Gastrocnemius medialis (tissue), 4 donors: ENCODE data around the gene TMEM61.

Experiments
- POLR2A ChIP-seq, 2 donors: fragments of 450-650 bp; IDR thresholded peaks; one replicate each; pipeline ENCODE4 v1.6.1; 2017; ENCODE audit warnings: antibody characterized with exemption in 2 of 2, mild to moderate bottlenecking in 2 of 2, moderate library complexity in 2 of 2
- TF ChIP-seq, protein P1 (sequence below), 5 experiments: fragments of 450-650 bp in 3 of 5; fragments of 200-600 bp in 2 of 5; sonication (generic) in 2 of 5; IDR thresholded peaks in 4 of 5; conservative IDR thresholded peaks in 1 of 5; 1 replicate in 4 of 5; 2 replicates in 1 of 5; pipeline ENCODE4 v1.5.1; 2016 to 2019; ENCODE audit warnings: antibody characterized with exemption in 5 of 5, mild to moderate bottlenecking in 3 of 5, moderate library complexity in 3 of 5

DNA sequence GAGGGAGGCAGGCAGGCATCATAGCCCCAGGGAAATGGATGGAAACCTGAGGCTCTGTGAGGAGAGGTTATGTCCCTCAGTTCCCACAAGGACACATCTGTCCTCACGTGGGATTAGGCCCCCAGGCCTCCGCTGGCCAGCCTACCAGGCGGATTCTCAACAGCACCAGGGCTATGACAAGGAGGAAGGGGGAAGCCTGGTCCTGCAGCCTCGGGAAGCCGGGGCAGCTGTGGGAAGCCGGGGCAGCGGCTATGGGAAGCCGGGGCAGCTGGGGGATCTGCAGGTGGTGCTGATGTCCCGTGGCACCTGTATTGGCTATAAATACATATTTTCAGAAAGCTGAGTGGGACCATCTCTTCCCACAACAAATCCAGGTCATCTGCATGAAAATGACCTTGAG, 38.0 kb downstream of the TMEM61 start:
- no peak for TF ChIP-seq POLR2A (IDR thresholded peaks at IDR 0.05)
- TF ChIP-seq, protein P1, sequence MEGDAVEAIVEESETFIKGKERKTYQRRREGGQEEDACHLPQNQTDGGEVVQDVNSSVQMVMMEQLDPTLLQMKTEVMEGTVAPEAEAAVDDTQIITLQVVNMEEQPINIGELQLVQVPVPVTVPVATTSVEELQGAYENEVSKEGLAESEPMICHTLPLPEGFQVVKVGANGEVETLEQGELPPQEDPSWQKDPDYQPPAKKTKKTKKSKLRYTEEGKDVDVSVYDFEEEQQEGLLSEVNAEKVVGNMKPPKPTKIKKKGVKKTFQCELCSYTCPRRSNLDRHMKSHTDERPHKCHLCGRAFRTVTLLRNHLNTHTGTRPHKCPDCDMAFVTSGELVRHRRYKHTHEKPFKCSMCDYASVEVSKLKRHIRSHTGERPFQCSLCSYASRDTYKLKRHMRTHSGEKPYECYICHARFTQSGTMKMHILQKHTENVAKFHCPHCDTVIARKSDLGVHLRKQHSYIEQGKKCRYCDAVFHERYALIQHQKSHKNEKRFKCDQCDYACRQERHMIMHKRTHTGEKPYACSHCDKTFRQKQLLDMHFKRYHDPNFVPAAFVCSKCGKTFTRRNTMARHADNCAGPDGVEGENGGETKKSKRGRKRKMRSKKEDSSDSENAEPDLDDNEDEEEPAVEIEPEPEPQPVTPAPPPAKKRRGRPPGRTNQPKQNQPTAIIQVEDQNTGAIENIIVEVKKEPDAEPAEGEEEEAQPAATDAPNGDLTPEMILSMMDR (IDR thresholded peaks at IDR 0.05 in 4 of 5, conservative IDR thresholded peaks at IDR 0.05 in 1 of 5), result no peak
